Ovary (tissue), 9 donors: ENCODE results near the gene NAT16. TPM values are rescaled to one million over a fixed set of nuclear protein-coding genes. Genes with fewer than 3 reads are reported as not detected.

ENCODE experiments used
- DNase-seq, 5 donors: peaks; one replicate each; pipeline ENCODE4 v3.0.0-alpha.2; 2019 to 2020
- H3K27ac ChIP-seq, 2 donors: fragments of 200-600 bp; one replicate each; pipeline versions ENCODE4 v1.5.1 to v1.8.0; 2019 to 2022
- H3K27me3 ChIP-seq: fragments of 200-600 bp; one replicate; pipeline ENCODE4 v1.8.0; 2022
- H3K36me3 ChIP-seq: fragments of 200-600 bp; sonication (generic); one replicate; pipeline ENCODE4 v1.5.1; 2019
- H3K4me1 ChIP-seq: one replicate; pipeline ENCODE4 v1.8.1; 2013; ENCODE audit warnings: mild to moderate bottlenecking, moderate library complexity; ENCODE audit not compliant: insufficient read depth
- H3K4me3 ChIP-seq: fragments of 200-600 bp; sonication (generic); one replicate; pipeline ENCODE4 v1.5.1; 2017
- H3K9me3 ChIP-seq, 2 donors: fragments of 200-600 bp in 1 of 2; sonication (generic) in 1 of 2; one replicate each; pipeline versions ENCODE4 v1.5.1 to v1.8.1; 2013 to 2019; ENCODE audit warnings: mild to moderate bottlenecking in 1 of 2, moderate library complexity in 1 of 2
- CTCF ChIP-seq, 3 donors: fragments of 450-650 bp in 2 of 3; fragments of 200-600 bp in 1 of 3; IDR thresholded peaks; one replicate each; pipeline versions ENCODE4 v1.5.1 to v1.8.0; 2016 to 2022; ENCODE audit warnings: antibody characterized with exemption in 3 of 3, mild to moderate bottlenecking in 1 of 3
- EP300 ChIP-seq: sonication (generic); formaldehyde crosslinking; IDR thresholded peaks from one replicate; pipeline ENCODE4 v1.6.1; 2017; ENCODE audit warnings: antibody characterized with exemption
- POLR2A ChIP-seq: fragments of 450-650 bp; IDR thresholded peaks from one replicate; pipeline ENCODE4 v1.6.1; 2017; ENCODE audit warnings: antibody characterized with exemption, mild to moderate bottlenecking, moderate library complexity
- WGBS, 3 donors: extraction: QIAGEN DNeasy Blood & Tissue Kit in 1 of 3; methylation state at CpG; one replicate each; pipeline versions ENCODE4 v1.1.5 to v1.1.7; 2013 to 2017; 5-methylcytosine and 5-hydroxymethylcytosine counted together
- intact Hi-C, 4 donors: fragments of 100-400 bp; cut with DNase I; formaldehyde crosslinking; loops; one replicate each; pipeline versions ENCODE4 v1.11.0 to v1.15.1; 2022 to 2023
- polyA plus RNA-seq, 2 donors: library from polyadenylated mRNA; stranded (reverse); fragments of 200-250 nt in 1 of 2; fragments of 350-450 nt in 1 of 2; fragmentation: Illumina TruSeq in 1 of 2; extraction: RNeasy Lipid Tissue Mini Kit (QIAGEN cat#74804) in 1 of 2; gene quantifications; one replicate each; pipeline ENCODE4 v1.2.3, GENCODE V29; 2013 to 2014
- total RNA-seq, 7 donors: library from RNA; depleted of rRNA in 2 of 7; stranded (reverse); fragments of >200 nt in 2 of 7; fragmentation: NEBNext Ultra II Directional in 3 of 7; extraction: Animal tissue kit (Norgen Biotek cat#: 25700) in 3 of 7; gene quantifications; one replicate each; pipeline versions ENCODE4 v1.1.0 to v1.2.4, GENCODE V29; 2016 to 2023
- donor health status: DM: no; HTN: no; CAD: no; lungs with moderate emphysema.
- donor health status: DM: no; HTN: no; CAD: no.
- donor health status: Bipolar disorder and iron deficiency.
- donor health status: DM: yes; HTN: yes; CAD: no.
- donor health status: DM: no; HTN: no; CAD: no.
- donor health status: DM: yes; HTN: yes; CAD: no.

The NAT16 gene
- total and polyA plus RNA-seq, 9 donors = not detected

- H3K27me3 ChIP-seq = peaks cover 5% of the 10 kb centered on the region
Measured at GRCh38 chr7:101174322-101174854, 5.7 kb downstream of the NAT16 start.

GRCh38 chr7:101173752-101174244 is 6.3 kb downstream of the NAT16 start:
- Histone ChIP-seq H3K36me3 (no peaks in the 10 kb centered on the region), H3K4me3 (no peak overlapping the region), H3K9me3 (no peaks in the 10 kb centered on the region), H3K4me1 (peaks cover 7% of the 10 kb centered on the region), H3K27me3 (peaks cover 5% of the 10 kb centered on the region), H3K27ac (no peak overlapping the region)
- no peak for DNase-seq
- TF ChIP-seq CTCF (IDR thresholded peaks at IDR 0.05) (no peak), EP300 (no peak), POLR2A (no peak)
- 4 to 5% (median 4%) methylated on average over 16 of the region's 16 CpGs for WGBS, 3 donors
- intact Hi-C loops = loop anchor here in 1 of 4 donors (10.0 kb wide), 1 partner anchor 111 kb away; no protein-coding TSS in a partner anchor

More at GRCh38 chr7:101174322-101174854, 5.7 kb downstream of the NAT16 start:
- TF ChIP-seq POLR2A = no peak
- no peak for TF ChIP-seq CTCF (IDR thresholded peaks at IDR 0.05)
- no peak for TF ChIP-seq EP300
- Histone ChIP-seq H3K4me3 (no peak overlapping the region), H3K4me1 (peaks cover 7% of the 10 kb centered on the region), H3K36me3 (no peaks in the 10 kb centered on the region), H3K9me3 (no peaks in the 10 kb centered on the region), H3K27ac (no peak overlapping the region)
- DNase-seq = no peak
- intact Hi-C loops = loop anchor here in 1 of 4 donors (10.0 kb wide), 1 partner anchor 110 kb away; no protein-coding TSS in a partner anchor
- WGBS, 3 donors = 3 to 6% (median 4%) methylated on average over 26 to 28 of the region's 28 CpGs

- no peak overlapping the region for H3K4me3 ChIP-seq
Measured at GRCh38 chr7:101172854-101173751, 7.0 kb downstream of the NAT16 start.

More at GRCh38 chr7:101172854-101173751, 7.0 kb downstream of the NAT16 start:
- intact Hi-C loops = loop anchor here in 1 of 4 donors (10.0 kb wide), 1 partner anchor 112 kb away; no protein-coding TSS in a partner anchor
- Histone ChIP-seq H3K36me3 (no peaks in the 10 kb centered on the region), H3K27ac (no peak overlapping the region), H3K27me3 (peaks cover 5% of the 10 kb centered on the region), H3K4me1 (peaks cover 7% of the 10 kb centered on the region), H3K9me3 (no peaks in the 10 kb centered on the region)
- DNase-seq = peak in 2 of 5 donors; percentile 50 to 51
- WGBS, 3 donors = 0 to 1% (median 1%) methylated on average over 43 to 53 of the region's 53 CpGs
- TF ChIP-seq EP300 (no peak), CTCF (IDR thresholded peaks at IDR 0.05) (no peak), POLR2A (no peak)
